KOPT-K1 (cell line): Measurements from ENCODE around the gene GRID2IP.
"Not testable (repeated sequence)": the region's sequence is repeated elsewhere in the genome, so short reads cannot be mapped to it uniquely, and the experiment has no call there.

ENCODE experiments used
- H3K27ac ChIP-seq: fragments of 200-600 bp; sonication (generic); 2 replicates; pipeline ENCODE4 v1.5.1; 2016; ENCODE audit warnings: antibody characterized with exemption, mild to moderate bottlenecking, low read depth, low read length; ENCODE audit not compliant: poor library complexity, severe bottlenecking
- H3K36me3 ChIP-seq: fragments of 200-600 bp; sonication (generic); 2 replicates; pipeline ENCODE4 v1.5.1; 2017; ENCODE audit warnings: antibody characterized with exemption, mild to moderate bottlenecking, low read length, moderate library complexity; ENCODE audit not compliant: insufficient read depth
- H3K9me3 ChIP-seq: fragments of 200-600 bp; sonication (generic); 2 replicates; pipeline ENCODE4 v1.5.1; 2017; ENCODE audit warnings: antibody characterized with exemption, low read length, mild to moderate bottlenecking; ENCODE audit not compliant: insufficient read depth, poor library complexity, severe bottlenecking

The GRID2IP gene

GRCh38 chr7:6491194-6491593 lies 60.1 kb downstream of the GRID2IP start:
- peaks cover 8% of the 10 kb centered on the region for H3K9me3 ChIP-seq
- no peaks in the 10 kb centered on the region for H3K36me3 ChIP-seq
- no peak overlapping the region for H3K27ac ChIP-seq

GRCh38 chr7:6489612-6490011 lies 61.6 kb downstream of the GRID2IP start:
- peaks cover 8% of the 10 kb centered on the region for H3K9me3 ChIP-seq
- no peaks in the 10 kb centered on the region for H3K36me3 ChIP-seq
- no peak overlapping the region for H3K27ac ChIP-seq

- Histone ChIP-seq H3K9me3 (peaks cover 8% of the 10 kb centered on the region), H3K27ac (no peak overlapping the region), H3K36me3 (0 out of 2 replicates have a peak, but pooled peaks cover 3% of the 10 kb centered on the region)
Measured at GRCh38 chr7:6487184-6487545, 64.1 kb downstream of the GRID2IP start.

DNA sequence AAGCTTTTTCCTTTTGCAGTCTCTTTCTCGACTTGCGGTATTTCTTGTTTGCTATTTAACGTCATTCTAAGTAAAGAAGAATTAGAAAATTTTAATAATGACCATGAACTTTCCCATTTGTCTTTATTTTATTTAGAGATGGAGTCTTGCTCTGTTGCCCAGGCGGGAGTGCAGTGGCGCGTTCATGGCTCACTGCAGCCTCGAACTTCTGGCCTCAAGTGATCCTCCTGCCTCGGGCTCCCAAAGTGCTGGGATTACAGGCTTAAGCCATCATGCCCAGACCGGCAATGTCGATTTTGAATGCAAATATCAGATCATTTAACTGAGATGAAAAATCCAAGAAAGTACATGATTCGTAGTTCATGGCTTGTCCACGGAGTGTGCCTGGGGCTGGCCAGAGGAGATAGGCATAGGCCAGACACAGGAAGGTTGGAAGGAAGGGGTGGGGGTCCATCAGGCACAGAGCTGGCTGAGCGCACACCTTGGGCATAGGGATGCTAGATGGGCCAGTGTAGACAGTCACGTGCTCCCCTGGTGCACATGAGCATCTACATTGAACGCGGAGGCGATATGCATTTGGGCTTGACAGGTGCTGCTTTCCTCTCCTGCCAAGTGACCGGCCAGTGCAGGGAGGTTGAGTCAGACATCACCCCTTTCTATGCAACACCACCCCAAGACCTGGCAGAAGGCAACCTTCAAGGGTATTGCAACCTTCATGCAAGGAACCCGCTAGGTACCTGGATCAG lies 64.7 kb downstream of the GRID2IP start:
- Histone ChIP-seq H3K9me3 (peaks cover 8% of the 10 kb centered on the region), H3K36me3 (peaks cover 6% of the 10 kb centered on the region; the same call in 1 of the 2 replicates), H3K27ac (no peak overlapping the region)

- no peaks in the 10 kb centered on the region for H3K9me3 ChIP-seq
- H3K27ac ChIP-seq, result peak overlapping the region; percentile 71
Measured at GRCh38 chr7:6482743-6483119, 68.5 kb downstream of the GRID2IP start.

DNA sequence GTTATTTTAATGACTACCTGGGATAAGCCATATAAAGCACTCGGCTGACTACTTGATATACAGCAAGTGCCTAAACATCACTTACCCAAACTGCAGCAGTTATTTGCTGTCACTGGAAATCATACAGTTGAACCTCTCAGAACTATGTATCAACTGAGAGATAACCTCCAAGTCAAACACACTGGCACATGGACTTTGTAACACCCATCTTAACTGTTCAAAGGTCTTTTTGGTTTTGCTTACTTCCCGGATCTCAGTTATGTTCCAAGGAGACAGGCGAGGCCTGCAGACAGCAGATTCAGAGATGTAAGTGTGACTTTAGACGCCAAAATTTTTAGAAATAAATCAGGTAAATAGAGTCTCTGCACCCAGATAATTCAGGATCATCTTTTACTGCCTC lies 69.0 kb downstream of the GRID2IP start:
- no peaks in the 10 kb centered on the region for H3K9me3 ChIP-seq
- H3K36me3 ChIP-seq, result peaks cover 43% of the 10 kb centered on the region
- H3K27ac ChIP-seq, result no peak overlapping the region

More at GRCh38 chr7:6482743-6483119, 68.5 kb downstream of the GRID2IP start:
- H3K36me3 ChIP-seq, result peaks cover 42% of the 10 kb centered on the region

DNA sequence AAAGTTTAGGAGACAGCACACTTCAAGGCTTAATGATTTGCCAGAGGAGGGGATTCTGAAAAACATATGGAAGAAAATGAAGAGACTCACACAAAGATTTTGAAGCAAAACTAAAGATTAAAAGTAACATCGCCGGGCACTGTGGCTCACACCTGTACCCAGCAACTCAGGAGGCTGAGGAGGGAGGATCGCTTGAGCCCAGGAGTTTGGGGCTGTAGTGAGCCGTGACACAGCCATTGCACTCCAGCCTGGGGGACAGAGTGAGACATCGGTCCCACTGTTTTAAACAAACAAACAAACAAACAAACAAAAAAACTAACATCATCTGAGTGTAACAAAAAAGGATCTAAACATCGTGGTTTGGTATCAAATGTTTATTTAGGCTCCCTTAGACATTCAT lies 69.8 kb downstream of the GRID2IP start:
- Histone ChIP-seq H3K36me3 (peaks cover 52% of the 10 kb centered on the region), H3K9me3 (no peaks in the 10 kb centered on the region), H3K27ac (no peak overlapping the region)

DNA sequence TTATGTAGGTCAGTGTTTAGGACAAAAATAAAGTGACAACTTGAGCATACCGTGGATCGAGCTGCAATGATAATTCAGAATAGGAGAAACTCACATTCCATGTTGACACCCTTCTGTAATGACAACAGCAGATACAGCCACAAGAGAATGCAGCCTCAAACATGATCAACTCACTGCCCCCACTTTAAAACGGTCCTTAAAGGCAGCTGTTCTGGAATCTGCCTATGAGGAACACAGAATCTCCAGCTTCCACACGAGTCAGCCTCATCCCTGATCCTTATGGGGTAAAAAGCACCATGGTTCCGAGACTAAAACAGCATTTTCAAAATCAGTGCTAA lies 71.0 kb downstream of the GRID2IP start:
- no peaks in the 10 kb centered on the region for H3K9me3 ChIP-seq
- no peak overlapping the region for H3K27ac ChIP-seq
- H3K36me3 ChIP-seq, result peaks cover 62% of the 10 kb centered on the region

DNA sequence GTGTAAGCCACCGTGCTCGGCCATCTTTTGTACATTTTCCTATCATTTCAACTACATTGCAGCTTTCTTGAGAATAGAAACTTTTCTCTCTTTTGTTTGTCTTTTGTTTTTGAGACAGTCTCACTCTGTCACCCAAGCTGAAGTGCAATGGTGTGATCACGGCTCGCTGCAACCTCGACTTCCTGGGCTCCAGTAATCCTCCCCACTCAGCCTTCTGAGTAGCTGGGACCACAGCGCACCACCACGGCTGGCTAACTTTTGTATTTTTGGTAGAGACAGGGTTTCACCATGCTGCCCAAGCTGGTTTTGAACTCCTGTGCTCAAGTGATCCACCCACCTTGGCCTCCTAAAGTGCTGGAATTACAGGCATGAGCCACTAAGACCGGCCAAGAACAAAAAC lies 72.2 kb downstream of the GRID2IP start:
- Histone ChIP-seq H3K36me3 (peaks cover 74% of the 10 kb centered on the region), H3K9me3 (no peaks in the 10 kb centered on the region), H3K27ac (no peak overlapping the region)

GRCh38 chr7:6478186-6478585 lies 73.1 kb downstream of the GRID2IP start:
- peaks cover 83% of the 10 kb centered on the region for H3K36me3 ChIP-seq

GRCh38 chr7:6477318-6477660 lies 74.0 kb downstream of the GRID2IP start:
- Histone ChIP-seq H3K9me3 (no peaks in the 10 kb centered on the region), H3K36me3 (peaks cover 90% of the 10 kb centered on the region), H3K27ac (no peak overlapping the region)

More at GRCh38 chr7:6478186-6478585, 73.1 kb downstream of the GRID2IP start:
- Histone ChIP-seq H3K9me3 (no peaks in the 10 kb centered on the region), H3K27ac (no peak overlapping the region)

DNA sequence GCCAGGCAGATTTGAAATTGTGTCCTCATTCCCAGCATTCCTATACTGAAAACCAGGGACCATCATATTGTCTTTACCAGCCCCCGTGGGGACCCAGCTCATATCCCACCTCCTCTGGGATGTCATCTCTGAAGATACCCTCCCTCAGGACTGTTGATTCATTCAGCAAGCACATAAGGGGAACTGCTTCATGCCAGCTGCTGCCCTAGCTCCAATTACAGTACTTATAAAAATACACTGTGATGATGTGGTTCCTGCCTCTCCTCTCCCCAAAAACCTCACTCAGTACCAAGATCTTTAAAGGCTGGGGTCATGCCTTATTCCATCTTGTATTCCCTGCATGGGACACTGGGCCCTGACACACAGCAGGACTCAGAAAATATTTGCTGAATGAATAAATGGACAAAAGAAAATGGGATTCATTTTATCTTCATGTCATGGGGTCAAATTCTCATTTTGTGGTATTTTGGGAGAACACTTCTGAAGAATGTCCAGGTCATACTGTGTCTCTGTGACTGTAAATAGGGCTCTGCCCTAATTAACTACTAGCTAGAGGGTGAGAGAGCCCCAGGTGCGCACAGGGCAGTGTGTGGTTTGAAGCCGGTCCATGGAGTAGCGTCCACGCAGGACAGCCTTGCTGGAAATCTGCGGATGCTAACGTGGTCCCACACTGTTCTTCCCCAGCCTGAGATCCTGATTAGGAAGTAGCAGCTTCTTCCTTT lies 74.5 kb downstream of the GRID2IP start:
- Histone ChIP-seq H3K27ac (no peak overlapping the region), H3K9me3 (no peaks in the 10 kb centered on the region), H3K36me3 (peaks cover 93% of the 10 kb centered on the region)

DNA sequence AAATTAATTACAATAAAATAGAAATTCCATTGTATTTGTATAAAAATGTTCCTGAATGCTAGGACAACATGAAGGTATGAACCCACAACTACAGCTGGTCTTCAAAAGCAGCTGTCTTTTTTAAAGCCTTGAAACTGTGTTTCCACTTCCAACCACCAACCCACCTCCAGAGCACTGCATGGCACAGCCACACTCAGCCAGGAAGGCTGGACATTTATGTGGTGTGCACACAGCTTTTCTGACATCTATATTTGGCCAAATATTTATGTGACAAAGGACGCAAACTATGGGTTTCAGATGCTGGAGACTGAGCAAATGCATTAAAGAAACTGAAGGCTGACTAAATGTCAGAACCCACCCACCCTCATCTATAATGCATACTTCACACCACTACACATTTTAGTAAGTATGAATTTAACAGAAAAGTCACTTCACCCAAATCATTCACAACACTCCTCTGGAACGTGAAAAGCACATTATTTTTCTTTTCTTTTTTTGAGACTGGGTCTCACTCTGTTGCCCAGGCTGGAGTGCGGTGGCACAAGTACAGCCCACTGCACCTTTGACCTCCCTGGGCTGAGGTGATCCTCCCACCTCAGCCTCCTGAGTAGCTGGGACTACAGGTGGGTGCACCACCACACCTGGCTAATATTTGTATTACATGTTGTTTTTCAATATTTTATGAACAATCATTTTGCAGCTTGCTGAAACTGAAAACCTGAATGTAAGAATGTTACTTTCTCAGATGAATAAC lies 75.7 kb downstream of the GRID2IP start:
- Histone ChIP-seq H3K36me3 (peaks cover 89% of the 10 kb centered on the region), H3K27ac (no peak overlapping the region)

DNA sequence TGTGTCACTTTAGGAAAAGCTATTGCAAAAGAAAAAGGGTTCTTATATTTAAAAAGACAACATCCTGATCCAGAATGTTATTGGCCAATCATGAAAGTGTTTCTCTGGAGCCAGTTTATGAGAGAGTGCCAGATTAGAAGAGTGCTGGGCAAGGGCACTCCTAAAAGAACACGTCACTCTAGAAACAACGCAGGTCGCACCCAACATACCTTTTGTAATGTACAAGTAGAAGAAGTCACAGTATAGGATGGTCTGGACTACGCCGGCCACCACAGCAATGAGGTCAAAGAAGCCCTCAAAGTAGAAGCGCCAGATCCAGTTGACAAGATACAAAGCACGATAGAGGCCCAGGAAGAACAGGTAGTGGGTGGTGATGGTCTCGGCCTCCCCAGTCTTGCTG lies 85.4 kb downstream of the GRID2IP start:
- no peak overlapping the region for H3K27ac ChIP-seq
- H3K36me3 ChIP-seq, result peaks cover 98% of the 10 kb centered on the region
- H3K9me3 ChIP-seq, result no peaks in the 10 kb centered on the region

More for the DNA sequence above, 75.7 kb downstream of the GRID2IP start:
- no peaks in the 10 kb centered on the region for H3K9me3 ChIP-seq

GRCh38 chr7:6463609-6464008 lies 87.7 kb downstream of the GRID2IP start:
- peaks cover 84% of the 10 kb centered on the region for H3K36me3 ChIP-seq
- not testable (repeated sequence) for H3K27ac ChIP-seq, H3K9me3 ChIP-seq
